Measurements from ENCODE around the gene SHMT1.
A peak's percentile ranks its signal among the peaks of the same experiment; 100 is the strongest.
"Not testable (repeated sequence)": the region's sequence is repeated elsewhere in the genome, so short reads cannot be mapped to it uniquely, and the experiment has no call there.

SHMT1 gene

DNA sequence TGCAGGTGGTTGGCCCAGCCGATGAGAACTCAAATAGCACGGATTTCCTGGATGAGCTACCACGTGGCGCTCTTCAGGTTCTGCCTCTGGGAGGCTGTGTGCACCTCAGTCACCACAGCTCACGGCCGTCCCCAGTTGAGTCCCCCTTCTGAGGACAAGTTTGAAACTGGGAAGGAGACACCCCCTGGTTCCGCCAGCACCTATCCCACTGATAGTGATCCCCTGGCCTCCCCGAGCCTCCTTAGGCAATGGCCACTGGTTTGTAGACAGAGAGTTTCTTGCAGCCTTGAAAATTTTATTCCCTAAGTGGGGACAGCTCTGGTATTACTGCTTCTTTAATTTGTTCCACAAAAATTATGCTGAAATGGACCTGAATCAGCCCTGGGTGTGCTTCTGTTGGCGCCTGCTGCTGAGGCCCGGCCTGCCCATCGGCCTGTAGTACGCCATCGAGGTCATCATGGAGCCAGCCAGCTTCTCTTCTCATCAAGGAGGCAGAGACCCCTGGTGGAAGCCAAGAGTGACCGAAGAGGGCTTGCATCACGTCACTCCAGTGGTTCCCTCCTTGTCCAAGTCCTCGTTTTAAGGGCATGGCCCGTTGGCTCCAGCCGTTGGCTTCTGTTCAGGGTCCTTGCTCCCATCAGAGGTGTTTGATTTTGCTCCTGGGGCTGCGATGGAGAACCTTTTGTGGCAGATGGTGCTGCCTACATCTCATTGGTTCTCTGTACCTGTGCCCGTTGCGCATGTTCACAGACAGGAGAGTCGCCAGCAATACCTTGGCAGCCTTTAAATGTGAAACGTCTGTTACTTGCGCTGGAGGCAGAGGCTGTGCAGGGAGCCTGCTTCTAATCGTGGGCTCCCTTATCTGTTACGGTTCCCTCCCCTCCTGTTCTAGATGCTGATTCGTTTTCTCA is 39.0 kb downstream of the SHMT1 start:
- DNase-seq = no peak

DNA sequence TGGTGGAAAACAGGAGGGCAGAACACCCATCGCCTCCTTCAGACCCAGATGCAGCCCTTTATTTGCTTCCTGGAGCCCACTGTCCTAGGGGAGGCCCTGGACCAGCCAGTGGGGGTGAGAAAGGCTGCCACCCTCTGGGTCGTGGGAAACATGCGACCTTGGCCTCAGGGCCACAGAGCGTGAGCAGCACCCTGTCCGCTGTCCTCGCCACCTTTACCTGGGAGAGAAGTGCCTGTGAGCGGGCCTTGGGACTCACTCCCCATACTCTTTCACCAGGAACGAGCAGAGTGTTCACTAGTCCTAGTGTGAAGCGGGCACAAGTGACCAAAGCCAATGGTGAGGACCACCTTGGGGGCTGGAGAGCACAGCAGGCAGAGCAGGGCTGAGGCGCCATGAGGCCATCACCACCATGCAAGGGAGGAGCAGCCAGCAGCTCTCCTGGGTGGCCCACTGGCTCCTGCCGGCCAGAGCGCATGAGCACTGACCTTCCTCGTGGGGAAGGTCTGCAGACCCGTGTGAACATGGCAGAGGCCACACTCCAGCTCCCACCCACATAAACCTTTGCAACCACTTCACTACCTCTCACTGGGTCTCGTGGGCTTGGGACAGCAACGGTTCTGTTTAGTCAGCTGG is 39.7 kb downstream of the SHMT1 start:
- no peak for DNase-seq

DNA sequence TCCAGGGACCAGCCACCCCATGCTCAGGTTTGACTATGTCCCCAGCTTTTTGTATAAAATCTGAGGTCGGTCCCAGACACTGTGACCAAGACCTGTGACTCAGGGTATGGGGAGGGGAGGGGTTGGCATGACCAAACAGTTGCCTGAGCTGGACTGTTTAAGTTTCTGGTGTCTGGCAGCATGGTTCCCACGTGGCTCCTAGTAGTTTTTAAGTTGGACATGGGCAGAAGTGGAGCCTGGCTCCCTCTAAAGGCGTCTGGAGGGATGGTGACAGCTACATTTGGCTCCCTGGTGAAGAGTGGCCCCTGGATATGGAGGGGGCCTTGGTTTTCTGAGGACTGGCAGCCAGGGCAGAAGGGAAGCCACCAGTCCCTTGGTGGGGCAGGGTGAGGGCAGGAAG is 40.3 kb downstream of the SHMT1 start:
- no peak for DNase-seq

DNA sequence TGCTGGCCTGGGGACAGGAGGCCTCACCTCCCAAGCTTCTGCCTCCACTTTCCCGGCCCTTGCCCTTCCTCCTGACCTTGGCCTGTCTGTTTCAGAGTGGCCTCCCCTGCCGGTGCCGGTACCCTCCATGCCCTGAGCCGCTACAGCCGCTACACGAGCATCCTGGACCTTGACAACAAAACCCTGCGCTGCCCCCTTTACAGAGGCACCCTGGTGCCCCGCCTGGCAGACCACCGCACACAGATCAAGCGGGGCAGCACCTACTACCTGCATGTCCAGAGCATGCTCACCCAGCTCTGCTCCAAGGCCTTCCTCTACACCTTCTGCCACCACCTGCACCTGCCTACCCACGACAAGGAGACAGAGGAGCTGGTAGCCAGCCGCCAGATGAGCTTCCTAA is 40.8 kb downstream of the SHMT1 start:
- DNase-seq = no peak

DNA sequence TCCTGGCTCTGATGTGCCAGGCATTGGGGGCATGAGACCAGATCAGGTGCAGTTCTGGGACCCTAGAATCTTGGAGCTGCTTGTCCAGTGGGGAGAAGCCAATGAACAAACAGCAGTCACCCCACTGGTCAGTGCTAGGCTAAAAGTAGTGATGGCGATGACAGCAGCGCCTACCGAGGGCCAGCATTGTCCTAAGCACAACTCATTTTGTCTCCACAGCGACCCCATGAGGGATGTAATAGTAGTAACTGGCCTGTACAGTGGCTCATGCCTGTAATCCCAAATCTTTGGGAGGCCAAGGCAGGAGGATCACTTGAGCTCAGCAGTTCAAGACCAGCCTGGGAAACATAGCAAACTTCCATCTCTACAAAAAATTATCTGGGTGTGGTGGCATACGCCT is 42.0 kb downstream of the SHMT1 start:
- no peak for DNase-seq

DNA sequence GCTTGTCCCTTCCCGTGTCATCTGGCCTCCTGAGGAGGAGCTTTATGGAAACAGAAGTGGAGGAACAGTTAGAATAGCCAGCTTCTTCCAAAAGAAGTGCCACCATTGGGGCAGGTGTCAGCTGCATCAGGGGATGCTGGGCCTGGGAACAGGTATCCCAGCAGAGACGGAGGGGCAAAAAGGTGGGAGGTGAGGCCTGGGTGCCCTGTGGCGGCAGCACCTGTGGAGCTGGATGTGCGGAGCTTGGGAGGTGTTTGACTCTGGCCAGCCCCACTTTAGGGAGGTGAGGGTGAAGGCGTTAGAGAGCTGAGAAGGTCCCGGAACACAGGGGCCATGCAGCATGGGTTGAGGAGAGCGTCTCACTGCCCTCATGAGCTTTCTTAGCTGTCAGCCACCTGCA is 43.0 kb downstream of the SHMT1 start:
- DNase-seq = no peak

DNA sequence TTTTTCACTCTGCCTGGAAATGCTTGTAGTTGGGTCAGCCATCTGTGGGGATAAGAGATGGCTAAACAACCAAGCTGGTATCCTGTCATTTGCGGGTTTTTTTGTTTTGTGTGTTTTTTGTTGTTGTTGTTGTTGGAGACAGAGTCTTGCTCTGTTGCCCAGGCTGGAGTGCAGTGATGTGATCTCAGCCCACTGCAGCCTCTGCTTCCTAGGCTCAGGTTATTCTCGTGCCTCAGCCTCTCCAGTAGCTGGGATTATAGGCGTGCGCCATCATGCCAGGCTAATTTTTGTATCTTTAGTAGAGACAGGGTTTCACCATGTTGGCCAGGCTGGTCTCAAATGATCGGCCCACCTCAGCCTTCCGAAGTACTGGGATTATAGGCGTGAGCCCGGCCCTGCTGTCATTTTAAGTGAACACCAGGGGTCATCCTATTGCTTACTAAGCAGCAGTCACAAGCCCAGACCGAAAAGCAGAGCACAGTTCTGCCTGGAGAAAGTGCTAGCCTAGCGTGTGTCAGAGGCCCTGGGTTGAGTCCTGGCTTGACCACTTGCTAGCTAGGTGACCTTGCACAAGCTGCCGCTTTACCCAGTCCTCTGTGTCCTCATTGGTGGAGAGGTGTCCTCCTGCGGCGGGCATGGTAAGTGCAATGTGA is 43.6 kb downstream of the SHMT1 start:
- DNase-seq = no peak

DNA sequence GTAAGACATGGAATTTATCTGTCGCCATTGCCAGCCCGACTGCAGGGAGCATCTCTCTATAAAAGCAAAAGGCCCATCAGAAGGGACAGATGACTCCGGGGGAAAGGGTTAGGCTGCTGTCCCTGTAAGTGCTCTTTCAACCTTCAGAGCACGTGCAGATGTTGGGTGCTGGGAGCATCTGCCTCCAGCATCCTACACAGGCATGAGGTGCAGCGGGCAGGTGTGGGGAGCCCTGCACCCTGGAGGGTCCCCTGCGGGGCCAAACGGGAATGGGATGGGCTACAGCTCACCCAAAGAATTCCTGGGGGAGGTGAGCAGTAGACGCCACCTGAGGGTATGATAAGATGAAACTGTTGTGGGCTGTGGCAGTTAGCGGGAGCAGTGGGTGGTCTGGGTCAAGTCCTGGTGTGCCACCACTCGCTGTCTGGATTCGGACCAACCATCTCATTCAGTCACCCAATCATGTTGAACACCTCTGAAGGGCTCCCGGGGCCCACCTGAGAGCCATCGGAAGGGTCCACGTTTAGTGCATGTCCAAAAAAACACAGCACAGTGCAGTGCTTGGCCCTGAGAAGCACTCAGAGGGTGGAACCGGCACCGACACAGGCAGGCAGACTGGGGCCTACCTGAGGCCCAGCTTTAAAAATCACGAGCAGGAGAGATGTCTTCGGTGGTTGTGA is 44.4 kb downstream of the SHMT1 start:
- no peak for DNase-seq

DNA sequence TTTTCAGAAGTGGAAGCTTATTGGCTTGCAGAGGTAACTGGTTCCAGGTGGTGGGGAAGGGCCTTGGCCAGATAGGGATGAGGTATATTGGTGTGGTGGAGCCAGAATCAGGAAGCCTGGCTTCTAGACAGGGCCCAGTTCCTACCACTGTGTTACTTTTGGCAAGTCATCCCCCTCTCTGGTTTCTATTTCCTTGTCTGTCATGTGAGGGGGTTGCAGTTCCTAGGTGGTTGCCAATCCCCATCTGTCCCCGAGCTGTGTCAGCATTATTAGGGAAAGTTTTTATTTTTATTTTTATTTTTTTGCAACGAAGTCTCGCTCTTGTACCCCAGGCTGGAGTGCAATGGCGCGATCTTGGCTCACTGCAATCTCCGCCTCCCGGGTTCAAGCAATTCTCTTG is 45.2 kb downstream of the SHMT1 start:
- DNase-seq = no peak

DNA sequence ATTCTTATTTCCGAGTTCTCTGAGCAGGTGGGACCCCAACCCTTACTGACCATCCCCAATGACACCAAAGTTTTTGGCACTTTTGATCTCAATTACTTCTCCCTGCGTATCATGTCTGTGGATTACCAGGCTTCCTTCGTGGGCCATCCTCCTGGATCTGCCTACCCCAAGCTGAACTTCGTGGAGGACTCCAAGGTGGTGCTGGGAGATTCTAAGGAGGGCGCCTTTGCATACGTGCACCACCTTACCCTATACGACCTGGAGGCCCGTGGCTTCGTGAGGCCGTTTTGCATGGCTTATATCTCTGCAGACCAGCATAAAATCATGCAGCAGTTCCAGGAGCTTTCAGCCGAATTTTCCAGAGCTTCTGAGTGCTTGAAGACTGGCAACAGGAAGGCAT is 47.4 kb downstream of the SHMT1 start:
- DNase-seq = no peak

DNA sequence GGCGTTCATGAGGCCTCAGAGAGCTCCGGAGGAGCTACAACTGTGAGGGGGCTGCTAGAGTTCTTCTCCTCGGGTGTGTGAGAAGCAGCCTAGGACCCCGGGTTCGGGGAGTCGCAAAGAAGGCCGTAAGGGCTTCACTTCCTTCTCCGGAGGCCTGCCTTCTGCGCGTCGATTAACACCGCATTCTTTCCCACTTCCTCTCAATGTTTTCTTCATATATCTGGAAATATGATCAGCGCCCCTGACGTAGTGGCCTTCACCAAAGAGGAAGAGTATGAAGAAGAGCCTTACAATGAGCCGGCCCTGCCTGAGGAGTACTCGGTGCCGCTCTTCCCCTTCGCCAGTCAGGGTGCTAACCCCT is 47.8 kb downstream of the SHMT1 start:
- no peak for DNase-seq

DNA sequence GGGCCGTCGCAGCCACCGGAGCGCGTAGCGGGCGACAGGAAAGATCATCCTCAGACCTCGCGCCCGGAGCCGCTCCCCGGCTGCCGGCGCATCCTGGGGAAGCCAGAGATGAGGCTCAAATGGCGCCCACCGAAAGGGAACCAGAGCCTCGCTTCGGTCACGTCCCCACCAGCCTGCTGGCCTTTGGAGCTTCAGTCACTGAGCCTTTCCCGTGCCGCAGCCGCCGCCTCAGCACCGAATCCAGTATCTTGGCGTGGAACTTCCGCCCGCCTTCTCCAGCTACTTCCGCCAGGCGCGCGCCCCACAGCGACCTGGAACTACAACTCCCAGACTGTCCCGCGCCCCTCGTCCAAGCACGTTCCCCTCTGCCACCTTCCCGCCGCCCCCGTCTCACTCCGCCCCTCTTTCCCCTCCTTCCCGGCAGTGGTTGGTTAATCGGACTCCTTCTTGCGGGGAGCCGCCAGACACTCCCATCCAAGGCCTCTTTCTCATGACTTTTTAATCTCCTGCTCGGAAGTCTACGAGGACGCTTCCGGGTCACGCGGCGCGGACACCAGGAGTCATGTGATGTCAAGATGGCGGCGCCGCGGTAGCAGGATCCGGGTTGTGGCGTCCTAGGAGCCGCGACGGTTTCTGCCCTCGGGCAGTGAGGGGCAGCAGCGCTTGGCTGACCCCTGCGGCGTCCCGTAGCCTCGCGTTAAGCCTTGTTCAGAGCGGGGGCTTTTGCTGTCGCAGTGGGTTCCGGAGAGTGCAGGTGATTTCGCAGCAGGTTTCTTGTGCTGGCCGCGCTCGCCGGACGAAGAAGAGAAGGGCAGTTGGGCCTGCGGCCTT is 48.4 kb downstream of the SHMT1 start, which contains the start of the genes SMCR8 and TOP3A:
SMCR8 (plus strand) TSS at position 563 of the 831 bp plus-strand sequence. CDS start 497 bp downstream, outside the sequence.
TOP3A (minus strand) TSS at position 264 of the 831 bp plus-strand sequence; CDS start at position 48, 216 bp downstream.
- peak; percentile 99 for DNase-seq

DNA sequence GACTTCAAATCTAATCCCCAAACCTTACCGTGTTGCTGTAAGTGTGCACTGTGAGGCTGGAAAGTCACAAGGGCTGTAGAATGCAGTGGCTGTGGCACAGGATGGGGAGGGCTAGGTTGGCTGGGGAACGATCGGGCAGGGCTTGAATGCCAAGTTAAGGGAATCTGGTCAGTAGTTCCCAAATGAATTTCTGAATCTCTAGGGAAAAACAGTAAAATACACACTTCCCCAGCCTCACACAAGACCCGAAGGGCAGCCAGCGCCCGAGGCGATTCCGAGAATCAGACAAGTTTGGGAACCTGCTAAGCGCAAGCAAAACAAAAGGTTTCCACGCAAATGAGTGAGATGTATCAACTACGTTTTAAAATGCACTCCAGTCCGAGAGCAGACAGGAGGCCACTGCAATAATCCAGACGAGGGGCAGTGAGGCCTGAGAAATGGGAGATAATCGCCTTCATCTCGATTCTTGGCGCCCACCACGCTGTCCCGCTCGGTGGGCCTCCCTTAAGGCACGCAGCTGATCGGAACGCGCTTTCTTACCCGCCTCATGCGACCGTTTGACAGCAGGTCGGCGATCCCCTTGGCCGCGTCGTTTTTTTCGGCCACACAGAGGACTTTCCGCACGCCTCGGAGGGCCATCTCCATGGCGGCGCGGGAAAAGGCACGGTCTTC is 49.2 kb downstream of the SHMT1 start:
- no peak for DNase-seq

DNA sequence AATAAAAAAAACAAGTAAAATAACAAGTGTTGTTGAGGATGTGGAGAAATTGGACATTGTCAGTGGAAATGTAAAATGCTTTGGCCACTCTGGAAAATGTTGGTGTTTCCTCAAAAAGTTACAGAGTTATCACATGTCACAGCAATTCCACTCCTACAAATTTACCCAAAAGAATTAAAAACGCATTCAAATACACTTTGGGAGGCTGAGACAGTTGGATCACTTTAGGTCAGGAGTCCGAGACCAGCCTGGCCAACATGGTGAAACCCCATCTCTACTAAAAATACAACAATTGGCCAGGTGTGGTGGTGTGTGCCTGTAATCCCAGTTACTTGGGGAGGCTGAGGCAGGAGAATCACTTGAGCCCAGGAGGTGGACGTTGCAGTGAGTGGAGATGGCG is 54.1 kb downstream of the SHMT1 start:
- no peak for DNase-seq

DNA sequence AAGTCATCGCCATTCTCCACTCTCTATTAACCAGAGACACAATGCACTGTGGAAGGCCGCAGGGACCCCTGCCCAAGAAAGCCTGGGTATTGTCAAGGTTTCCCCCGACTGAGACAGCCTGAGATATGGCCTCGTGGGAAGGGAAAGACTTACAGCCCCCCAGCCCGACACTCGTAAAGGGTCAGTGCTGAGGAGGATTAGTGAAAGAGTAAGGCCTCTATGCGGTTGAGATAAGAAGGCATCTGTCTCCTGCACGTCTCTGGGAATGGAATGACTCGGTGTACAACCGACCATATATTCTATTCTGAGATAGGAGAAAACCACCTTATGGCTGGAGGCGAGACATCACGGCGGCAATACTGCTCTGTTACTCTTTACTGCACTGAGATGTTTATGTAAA is 60.1 kb downstream of the SHMT1 start:
- DNase-seq = not testable (repeated sequence)

DNA sequence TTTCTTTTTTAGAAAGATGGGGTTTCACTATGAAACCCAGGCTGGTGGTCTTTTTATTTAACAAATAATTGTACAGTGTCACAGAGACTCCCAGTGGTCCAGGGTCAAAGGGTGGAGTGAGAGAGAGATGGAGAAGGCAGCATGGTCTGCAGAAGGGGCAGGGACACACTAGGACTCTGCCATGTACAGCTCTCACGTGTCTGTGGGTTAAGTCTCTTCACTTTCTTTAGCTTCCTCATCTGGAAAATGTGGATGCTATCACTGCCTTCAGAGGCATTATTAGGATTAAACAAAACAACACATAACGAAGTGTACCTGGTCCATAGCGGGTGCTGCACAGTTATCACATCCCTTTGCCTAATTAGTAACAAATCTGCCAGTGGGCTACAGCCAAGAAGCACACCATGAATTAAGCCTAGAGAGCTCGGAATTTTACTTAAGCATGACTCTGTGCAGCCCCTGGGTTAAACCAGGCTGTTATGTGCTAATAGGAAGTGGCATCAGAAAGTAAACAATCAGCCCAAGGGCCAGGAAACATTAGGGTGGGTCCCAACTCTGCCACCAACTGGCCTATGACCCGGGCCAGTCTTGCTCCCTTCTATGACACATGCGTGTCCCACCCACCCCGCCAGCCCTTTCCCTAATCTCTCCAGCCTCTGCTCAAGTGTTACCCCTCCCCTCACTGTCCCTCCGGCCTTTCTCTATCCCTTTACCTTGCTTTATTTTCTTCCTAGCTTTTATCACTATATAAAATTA is 62.4 kb downstream of the SHMT1 start:
- DNase-seq = no peak

DNA sequence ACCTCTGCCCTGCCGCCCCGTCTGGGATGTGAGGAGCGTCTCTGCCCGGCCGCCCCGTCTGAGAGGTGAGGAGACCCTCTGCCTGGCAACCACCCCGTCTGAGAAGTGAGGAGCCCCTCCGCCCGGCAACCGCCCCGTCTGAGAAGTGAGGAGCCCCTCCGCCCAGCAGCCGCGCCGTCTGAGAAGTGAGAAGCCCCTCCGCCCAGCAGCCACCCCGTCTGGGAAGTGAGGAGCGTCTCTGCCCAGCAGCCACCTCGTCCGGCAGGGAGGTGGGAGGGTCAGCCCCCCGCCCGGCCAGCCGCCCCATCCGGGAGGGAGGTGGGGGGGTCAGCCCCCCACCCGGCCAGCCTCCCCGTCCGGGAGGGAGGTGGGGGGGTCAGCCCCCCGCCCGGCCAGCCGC is 65.3 kb downstream of the SHMT1 start:
- not testable (repeated sequence) for DNase-seq

DNA sequence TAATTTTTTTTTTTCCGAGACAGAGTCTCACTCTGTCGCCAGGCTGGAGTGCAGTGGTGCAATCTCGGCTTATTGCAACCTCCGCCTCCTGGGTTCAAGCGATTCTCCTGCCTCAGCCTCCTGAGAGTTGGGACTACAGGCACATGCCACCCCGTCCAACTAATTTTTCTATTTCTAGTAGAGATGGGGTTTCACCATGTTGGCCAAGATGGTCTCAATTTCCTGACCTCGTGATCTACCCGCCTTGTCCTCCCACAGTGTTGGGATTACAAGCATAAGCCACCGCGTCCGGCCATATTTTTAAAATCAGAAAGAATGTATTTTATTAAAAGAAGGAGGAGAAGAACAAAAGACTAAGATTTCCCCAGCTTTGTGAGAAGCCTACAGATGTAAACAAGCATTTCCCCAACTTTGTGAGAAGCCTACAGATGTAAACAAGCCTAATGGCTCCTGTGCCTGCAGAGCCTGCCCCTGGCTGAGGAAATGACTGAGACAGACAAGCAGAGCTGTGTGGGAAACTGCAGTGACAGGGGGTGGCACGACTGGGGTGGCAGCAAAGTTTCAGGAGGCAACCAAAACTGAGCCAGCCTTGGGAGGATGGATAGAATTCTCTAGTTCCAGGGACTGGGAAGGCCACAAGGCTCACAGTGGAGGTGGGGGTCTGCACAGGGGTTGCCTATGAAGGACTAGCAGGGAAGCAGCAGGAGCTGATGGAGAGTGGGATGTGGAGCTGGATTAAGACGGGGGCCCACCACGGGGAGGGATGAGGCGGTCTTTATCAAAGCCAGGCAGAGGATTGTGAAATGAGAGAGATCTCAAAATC is 71.4 kb downstream of the SHMT1 start:
- DNase-seq = no peak

DNA sequence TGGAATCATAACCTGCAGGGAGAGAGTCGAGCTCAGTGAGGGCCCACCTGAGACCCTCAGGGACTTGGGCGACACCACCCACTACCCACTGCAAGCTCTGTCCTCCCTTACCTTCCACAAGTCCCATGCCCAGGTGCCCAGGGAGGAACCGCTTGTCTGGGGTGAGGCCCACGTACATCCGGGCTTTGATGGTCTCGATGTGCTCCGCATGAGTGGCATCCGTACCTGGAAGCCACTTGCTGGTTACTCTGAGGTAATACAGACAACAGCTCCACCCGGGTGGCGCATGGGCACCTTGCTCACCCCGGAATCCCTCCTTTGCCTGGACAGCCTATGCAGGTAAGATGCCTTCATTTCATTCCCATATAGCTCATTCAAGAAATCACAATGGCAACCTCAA is 78.1 kb downstream of the SHMT1 start:
- no peak for DNase-seq

DNA sequence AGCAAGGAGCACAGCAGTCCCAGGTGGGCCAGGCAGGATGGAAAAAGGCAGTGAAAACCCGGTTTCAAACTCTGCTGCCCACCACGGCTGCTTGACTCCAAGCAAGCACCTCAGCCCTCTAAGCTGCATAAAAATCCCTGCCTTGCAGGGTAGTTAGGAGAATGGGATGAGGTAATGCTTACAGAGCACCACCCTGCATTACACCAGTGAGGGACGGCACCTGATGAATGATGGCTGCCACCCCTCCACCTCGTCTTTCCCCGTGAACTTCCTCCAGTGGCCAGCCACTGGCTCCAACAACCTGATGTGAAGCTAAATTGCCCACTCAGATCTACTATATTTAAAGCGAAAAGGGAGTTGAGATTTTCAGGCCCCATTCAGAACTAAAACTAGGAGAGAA is 81.6 kb downstream of the SHMT1 start:
- DNase-seq = no peak
